Muscle of leg (tissue), 11 donors: ENCODE results near the gene PHACTR3. TPM values are rescaled to one million over a fixed set of nuclear protein-coding genes. Genes with fewer than 3 reads are reported as not detected.

Experiments used
- DNase-seq: peaks from one replicate; pipeline ENCODE4 v3.0.0; 2013
- H3K27ac ChIP-seq: one replicate; pipeline ENCODE4 v1.5.1; 2013; ENCODE audit warnings: mild to moderate bottlenecking, low read length, control low read depth
- H3K27me3 ChIP-seq: one replicate; pipeline ENCODE4 v1.6.1; 2013; ENCODE audit warnings: low read length; ENCODE audit not compliant: control insufficient read depth, insufficient read depth
- H3K36me3 ChIP-seq: one replicate; pipeline ENCODE4 v1.6.1; 2013; ENCODE audit warnings: low read length; ENCODE audit not compliant: control insufficient read depth, insufficient read depth
- H3K4me1 ChIP-seq: one replicate; pipeline ENCODE4 v1.6.1; 2013; ENCODE audit warnings: low read length; ENCODE audit not compliant: control insufficient read depth, insufficient read depth
- H3K4me3 ChIP-seq: one replicate; pipeline ENCODE4 v1.5.1; 2013; ENCODE audit warnings: low read length, control low read depth
- H3K9me3 ChIP-seq: replicated peaks from 2 replicates; pipeline ENCODE4 v1.6.1; 2013; ENCODE audit warnings: low read depth, low read length; ENCODE audit not compliant: control insufficient read depth
- WGBS: methylation state at CpG from one replicate; pipeline ENCODE4 v1.1.5; 2013; ENCODE audit warnings: missing lambda C conversion rate; ENCODE audit not compliant: insufficient coverage; 5-methylcytosine and 5-hydroxymethylcytosine counted together
- polyA plus RNA-seq, 8 donors: library from polyadenylated mRNA; unstranded; fragments of 120-200 nt; gene quantifications; one replicate each; pipeline versions ENCODE4 v1.2.1 to v1.2.3, GENCODE V29; 2013; ENCODE audit warnings: inconsistent platforms in 1 of 8, low replicate concordance in 1 of 8; ENCODE audit not compliant: insufficient read length in 8 of 8, insufficient read depth in 1 of 8
- total RNA-seq: library from RNA; stranded (reverse); fragments of 120-200 nt; gene quantifications from one replicate; pipeline ENCODE4 v1.2.4, GENCODE V29; 2013

Gene PHACTR3
- total and polyA plus RNA-seq, 9 donors: 4.7 to 17.0 (median 9.9) TPM

GRCh38 chr20:59620860-59621505 is 16.6 kb downstream of the PHACTR3 start:
- no peak overlapping the region for H3K4me3 ChIP-seq
- no peaks in the 10 kb centered on the region for H3K4me1 ChIP-seq
- DNase-seq: no peak
- peaks cover 3% of the 10 kb centered on the region for H3K27me3 ChIP-seq
- no peaks in the 10 kb centered on the region for H3K36me3 ChIP-seq
- no peaks in the 10 kb centered on the region for H3K9me3 ChIP-seq
- H3K27ac ChIP-seq: no peak overlapping the region
- WGBS: 68% methylated on average over 7 of the region's 11 CpGs

GRCh38 chr20:59622496-59622895 is 18.2 kb downstream of the PHACTR3 start:
- DNase-seq: no peak
- Histone ChIP-seq H3K4me3 (no peak overlapping the region), H3K27me3 (peaks cover 3% of the 10 kb centered on the region), H3K9me3 (peaks cover 3% of the 10 kb centered on the region), H3K27ac (no peak overlapping the region), H3K36me3 (no peaks in the 10 kb centered on the region), H3K4me1 (no peaks in the 10 kb centered on the region)
- 72% methylated on average over 9 of the region's 9 CpGs for WGBS

- DNase-seq: no peak
- 81% methylated on average over 8 of the region's 13 CpGs for WGBS
- Histone ChIP-seq H3K9me3 (peaks cover 3% of the 10 kb centered on the region), H3K4me3 (no peak overlapping the region), H3K27me3 (no peaks in the 10 kb centered on the region), H3K36me3 (no peaks in the 10 kb centered on the region), H3K4me1 (no peaks in the 10 kb centered on the region), H3K27ac (no peak overlapping the region)
Observed at GRCh38 chr20:59623133-59623532, 18.8 kb downstream of the PHACTR3 start.

- Histone ChIP-seq H3K4me3 (no peak overlapping the region), H3K27me3 (no peaks in the 10 kb centered on the region), H3K27ac (no peak overlapping the region), H3K36me3 (no peaks in the 10 kb centered on the region), H3K9me3 (peaks cover 3% of the 10 kb centered on the region), H3K4me1 (no peaks in the 10 kb centered on the region)
- 88% methylated on average over 5 of the region's 9 CpGs for WGBS
- DNase-seq: no peak
Observed at GRCh38 chr20:59623583-59623982, 19.2 kb downstream of the PHACTR3 start.

- DNase-seq: no peak
- H3K4me3 ChIP-seq: no peak overlapping the region
- H3K9me3 ChIP-seq: peaks cover 3% of the 10 kb centered on the region
- WGBS: 92% methylated on average over 6 of the region's 6 CpGs
- no peaks in the 10 kb centered on the region for H3K4me1 ChIP-seq
- H3K27me3 ChIP-seq: no peaks in the 10 kb centered on the region
- no peak overlapping the region for H3K27ac ChIP-seq
- H3K36me3 ChIP-seq: no peaks in the 10 kb centered on the region
Observed at GRCh38 chr20:59624401-59624800, 20.1 kb downstream of the PHACTR3 start.

- Histone ChIP-seq H3K4me1 (no peaks in the 10 kb centered on the region), H3K4me3 (no peak overlapping the region), H3K9me3 (peaks cover 3% of the 10 kb centered on the region), H3K27ac (no peak overlapping the region), H3K36me3 (no peaks in the 10 kb centered on the region), H3K27me3 (no peaks in the 10 kb centered on the region)
- DNase-seq: no peak
- WGBS: 76% methylated on average over 5 of the region's 14 CpGs
Observed at GRCh38 chr20:59625214-59625922, 21.0 kb downstream of the PHACTR3 start.

GRCh38 chr20:59627298-59627697 is 23.0 kb downstream of the PHACTR3 start:
- Histone ChIP-seq H3K27ac (no peak overlapping the region), H3K27me3 (no peaks in the 10 kb centered on the region), H3K36me3 (no peaks in the 10 kb centered on the region), H3K9me3 (peaks cover 3% of the 10 kb centered on the region), H3K4me1 (no peaks in the 10 kb centered on the region), H3K4me3 (no peak overlapping the region)
- no peak for DNase-seq
- 83% methylated on average over 3 of the region's 3 CpGs for WGBS

GRCh38 chr20:59628171-59628570 is 23.8 kb downstream of the PHACTR3 start:
- no peak overlapping the region for H3K4me3 ChIP-seq
- H3K27ac ChIP-seq: no peak overlapping the region
- DNase-seq: no peak
- no peaks in the 10 kb centered on the region for H3K36me3 ChIP-seq
- no peaks in the 10 kb centered on the region for H3K4me1 ChIP-seq
- peaks cover 4% of the 10 kb centered on the region for H3K27me3 ChIP-seq
- 73% methylated on average over 10 of the region's 15 CpGs for whole genome bisulfite sequencing
- peaks cover 3% of the 10 kb centered on the region for H3K9me3 ChIP-seq

GRCh38 chr20:59629141-59630045 is 25.1 kb downstream of the PHACTR3 start:
- Histone ChIP-seq H3K27me3 (peaks cover 4% of the 10 kb centered on the region), H3K27ac (no peak overlapping the region), H3K9me3 (peaks cover 3% of the 10 kb centered on the region), H3K4me1 (no peaks in the 10 kb centered on the region), H3K36me3 (no peaks in the 10 kb centered on the region), H3K4me3 (no peak overlapping the region)
- 98% methylated on average over 12 of the region's 16 CpGs for WGBS
- no peak for DNase-seq

GRCh38 chr20:59630526-59630925 is 26.2 kb downstream of the PHACTR3 start:
- H3K27me3 ChIP-seq: peaks cover 4% of the 10 kb centered on the region
- 55% methylated on average over 7 of the region's 8 CpGs for WGBS
- no peaks in the 10 kb centered on the region for H3K36me3 ChIP-seq
- peaks cover 3% of the 10 kb centered on the region for H3K9me3 ChIP-seq
- H3K27ac ChIP-seq: no peak overlapping the region
- no peak overlapping the region for H3K4me3 ChIP-seq
- DNase-seq: no peak
- H3K4me1 ChIP-seq: no peaks in the 10 kb centered on the region
